Posterior cingulate gyrus (tissue), 11 donors: ENCODE data around the gene ABTB1.
"Not testable (repeated sequence)": the region's sequence is repeated elsewhere in the genome, so short reads cannot be mapped to it uniquely, and the experiment has no call there.

Source experiments
- DNase-seq, 10 donors: peaks; one replicate each; pipeline versions ENCODE4 v3.0.0 to v3.0.0-alpha.2; 2020 to 2021; ENCODE audit warnings: mixed read lengths in 3 of 10
- intact Hi-C: fragments of 100-400 bp; cut with DNase I; formaldehyde crosslinking; loops from one replicate; pipeline ENCODE4 v1.15.1; 2023

ABTB1 gene

DNA sequence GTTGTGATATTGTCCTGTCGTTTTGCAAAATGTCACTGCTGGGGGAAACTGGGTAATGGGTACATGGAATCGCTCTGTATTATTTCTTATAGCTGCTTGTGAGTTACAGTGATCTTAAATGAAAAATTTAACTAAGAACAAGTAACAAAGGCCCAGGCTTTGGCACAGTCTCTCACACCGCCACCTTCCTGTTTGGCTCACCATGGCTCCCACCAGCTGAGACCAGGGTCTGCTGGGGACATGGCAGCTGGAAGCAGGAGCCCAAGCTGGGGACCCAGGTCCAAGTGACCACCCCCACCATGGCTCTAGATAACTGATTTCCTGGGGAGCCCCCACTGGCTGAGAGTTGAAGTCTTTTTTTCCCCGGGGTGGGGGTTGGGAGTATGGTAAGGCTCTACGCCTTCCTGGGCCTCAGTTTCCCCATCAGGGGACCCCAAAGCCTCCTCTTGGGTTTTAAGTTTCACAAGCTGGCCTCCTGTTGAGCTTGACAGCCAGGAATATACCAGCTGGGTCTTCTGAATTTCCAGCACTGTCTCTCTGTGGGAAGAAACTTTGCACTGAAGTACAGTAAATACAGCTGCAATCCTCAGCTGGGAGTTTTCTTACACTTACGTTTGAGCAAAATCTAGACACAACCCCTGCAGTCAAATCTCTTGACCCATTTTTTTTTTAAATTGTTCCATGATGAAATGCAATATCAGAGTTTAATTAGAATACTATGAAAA, 26.1 kb downstream of the ABTB1 start:
- peak in 4 of 10 donors; percentile 17 to 66 (median 45) for DNase-seq

DNA sequence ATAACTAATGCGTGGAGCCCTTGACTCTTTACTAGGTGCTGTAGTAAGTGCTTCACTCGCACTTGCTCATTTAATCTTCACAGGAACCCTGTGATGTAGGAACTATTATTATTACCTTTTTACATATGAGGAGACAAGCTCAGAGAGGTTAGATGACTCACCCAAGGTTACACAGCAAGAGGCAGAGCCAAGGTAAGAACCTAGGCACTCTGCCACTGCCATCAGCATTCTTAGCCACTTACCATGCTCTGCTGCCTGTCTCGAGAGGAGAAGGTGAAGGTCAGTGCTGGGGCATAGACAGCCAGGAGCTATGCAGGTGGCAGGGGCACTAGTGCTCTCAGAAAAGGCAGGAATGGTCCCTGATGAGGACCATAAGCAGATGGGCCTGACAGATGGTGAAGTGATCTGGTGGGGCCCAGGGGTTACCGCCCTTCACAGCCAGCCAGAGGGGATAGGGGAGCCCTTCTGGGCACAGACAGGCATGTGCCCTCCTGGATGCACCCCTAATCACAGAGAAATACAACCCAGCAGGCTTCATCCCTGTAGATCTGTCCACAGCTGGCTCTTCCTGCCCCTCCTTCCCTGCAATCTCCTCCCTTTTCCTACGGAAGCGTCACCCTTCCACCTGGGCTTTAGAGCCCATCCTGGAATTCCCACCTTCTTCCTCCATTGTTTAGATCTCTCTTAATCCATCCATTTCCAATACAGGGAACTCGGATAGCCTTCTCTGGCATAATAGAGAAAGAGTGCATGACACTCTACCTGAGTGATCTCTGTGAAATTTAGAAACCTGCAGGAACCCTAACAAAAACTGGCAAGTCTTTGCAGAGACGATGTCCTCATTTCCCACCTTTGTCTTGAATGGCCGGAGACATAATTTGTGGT, 26.9 kb downstream of the ABTB1 start:
- intact Hi-C loops = loop anchor here (5.0 kb wide), 1 partner anchor 123 kb away; the partner anchor contains the start of gene MGLL
- peak in 2 of 10 donors; percentile 3 to 16 for DNase-seq

More for the DNA sequence above, 26.1 kb downstream of the ABTB1 start:
- intact Hi-C loops = loop anchor here (5.0 kb wide), 1 partner anchor 123 kb away; the partner anchor contains the start of gene MGLL

DNA sequence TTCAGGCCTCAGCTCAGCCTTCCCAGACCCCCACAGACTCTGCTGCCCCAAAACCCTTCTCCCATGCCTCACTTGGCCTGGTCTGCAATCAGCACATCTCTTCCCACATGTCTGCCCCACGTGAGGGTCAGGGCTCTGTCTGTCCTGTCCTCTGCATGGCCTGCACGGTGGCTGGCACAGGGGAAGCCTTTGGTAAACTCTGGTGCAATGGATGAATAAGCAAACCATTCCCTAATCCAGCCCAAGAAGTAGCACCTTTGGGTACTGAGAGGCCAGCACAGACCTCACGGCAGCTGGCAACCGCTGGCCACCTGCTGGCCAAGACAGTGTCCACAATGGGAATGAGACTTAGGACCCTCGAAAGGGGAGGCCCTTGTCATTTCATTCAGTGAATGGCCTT, 27.7 kb downstream of the ABTB1 start:
- intact Hi-C loops = no loop called here

DNA sequence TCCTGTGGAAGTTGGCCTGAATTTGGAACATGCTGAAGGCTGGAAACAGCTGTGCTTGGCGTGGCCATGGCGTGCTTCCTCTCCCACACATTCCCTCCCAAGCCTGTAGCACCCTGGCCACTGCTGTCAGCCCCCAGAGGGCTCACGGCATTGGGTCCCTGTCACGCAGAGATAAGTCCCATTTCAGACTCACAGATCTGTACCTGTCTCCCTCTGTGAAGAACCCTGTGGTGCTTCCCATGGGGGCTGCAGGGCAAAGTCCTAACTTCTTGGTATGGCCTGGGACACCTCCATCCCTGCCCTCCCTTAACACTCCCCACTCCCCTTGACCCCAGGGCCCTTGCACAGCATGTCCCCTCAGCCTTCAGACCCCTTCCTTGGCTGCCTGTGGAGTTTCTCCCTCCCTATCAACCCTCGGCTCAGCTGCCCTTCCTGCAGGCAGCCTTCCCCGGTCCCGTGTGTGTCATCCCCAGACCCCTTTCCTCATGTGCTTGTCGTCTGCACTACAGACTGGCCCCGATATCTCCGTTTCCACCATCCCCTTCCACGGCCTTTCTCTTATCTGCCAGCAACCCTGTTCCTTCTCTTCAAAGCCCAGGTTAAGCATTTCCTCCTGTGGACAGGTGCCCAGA, 28.6 kb downstream of the ABTB1 start:
- peak in 3 of 10 donors; percentile 59 to 72 (median 72) for DNase-seq
- intact Hi-C loops = no loop called here

More for the DNA sequence above, 27.7 kb downstream of the ABTB1 start:
- DNase-seq = peak in 3 of 10 donors; percentile 24 to 43 (median 31)

DNA sequence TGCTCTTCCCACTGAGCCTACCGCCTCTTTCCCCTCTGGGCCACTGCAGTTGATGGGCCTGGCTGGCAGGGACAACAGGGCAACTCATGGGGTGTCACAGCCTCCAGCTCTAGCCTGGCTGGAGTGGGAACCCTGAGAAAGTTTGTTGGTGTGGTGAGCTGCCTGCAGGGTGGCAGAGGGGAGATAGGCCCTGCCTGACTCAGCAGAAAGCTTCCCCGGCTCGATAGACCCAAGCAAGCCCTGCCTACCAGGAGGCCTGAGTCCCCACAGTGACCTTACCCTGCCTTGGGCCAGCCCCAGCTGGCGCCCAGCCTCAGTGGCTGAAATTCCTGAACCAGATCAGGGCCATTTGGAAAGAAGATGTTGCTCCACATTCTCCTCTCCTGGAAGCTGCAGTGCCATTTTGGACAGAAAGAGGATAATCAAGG, 29.4 kb downstream of the ABTB1 start:
- intact Hi-C loops = no loop called here

DNA sequence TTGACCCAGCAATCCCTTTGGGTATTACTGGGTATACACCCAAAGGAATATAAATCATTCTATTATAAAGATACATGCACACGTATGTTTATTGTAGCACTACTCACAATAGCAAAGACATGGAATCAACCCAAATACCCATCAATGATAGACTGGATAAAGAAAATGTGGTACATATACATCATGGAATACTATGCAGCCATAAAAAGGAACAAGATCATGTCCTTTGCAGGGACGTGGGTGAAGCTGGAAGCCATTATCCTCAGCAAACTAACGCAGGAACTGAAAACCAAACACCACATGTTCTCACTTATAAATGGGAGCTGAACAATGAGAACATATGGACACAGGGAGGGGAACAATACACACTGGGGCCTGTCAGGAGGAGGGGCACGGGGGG, 32.1 kb downstream of the ABTB1 start:
- intact Hi-C loops, DNase-seq: not testable (repeated sequence)

More for the DNA sequence above, 29.4 kb downstream of the ABTB1 start:
- DNase-seq = peak in 3 of 10 donors; percentile 43 to 62 (median 56)

DNA sequence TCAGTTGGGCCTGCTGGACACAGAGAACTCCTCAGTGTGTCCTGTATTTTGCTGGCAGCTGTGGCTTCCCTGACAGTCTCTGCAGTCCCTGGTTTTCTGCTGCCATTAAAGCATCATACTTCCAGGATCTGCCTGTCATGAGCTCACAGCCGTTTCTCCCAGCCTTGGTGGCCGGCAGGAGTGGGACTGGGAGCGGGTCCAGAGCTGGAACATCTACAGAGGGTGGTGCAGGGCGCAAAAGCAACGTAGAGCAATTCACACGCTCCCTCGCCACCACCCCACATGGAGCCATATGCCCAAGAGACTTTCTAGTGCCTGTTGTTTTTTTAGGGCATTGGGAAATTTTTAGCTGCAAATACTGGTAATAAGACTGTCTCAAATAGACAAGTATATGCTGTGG, 33.6 kb downstream of the ABTB1 start:
- peak in 4 of 10 donors; percentile 15 to 89 (median 82) for DNase-seq
- intact Hi-C loops = no loop called here

DNA sequence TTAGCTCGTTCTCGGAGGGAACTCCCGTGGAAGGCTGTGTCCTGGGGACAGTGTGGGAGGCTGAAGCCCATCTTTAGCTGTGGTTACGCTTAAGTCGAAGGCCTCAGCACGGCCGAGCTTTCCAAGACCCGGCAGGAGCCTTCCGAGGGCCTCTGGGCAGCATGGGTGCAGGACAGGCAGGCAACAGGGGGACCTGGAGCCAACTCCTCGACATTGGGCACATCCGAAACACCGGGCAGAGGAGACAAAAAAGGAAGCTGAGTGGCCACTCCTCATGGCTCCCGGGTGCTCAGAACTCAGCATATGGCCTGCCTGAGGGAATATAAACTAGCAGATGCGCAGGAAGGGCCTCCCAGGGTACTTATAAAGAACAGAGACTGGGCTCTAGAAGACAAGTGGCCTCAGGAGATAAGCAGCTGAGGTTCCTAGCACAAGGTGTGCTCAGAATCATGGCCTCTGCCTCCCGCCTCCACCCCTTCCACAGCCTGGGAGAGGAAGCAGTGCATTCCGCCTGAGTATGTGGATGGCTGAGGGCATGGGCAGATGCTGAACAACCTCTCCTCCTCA, 34.1 kb downstream of the ABTB1 start:
- intact Hi-C loops = no loop called here
- peak in 4 of 10 donors; percentile 11 to 65 (median 61) for DNase-seq

DNA sequence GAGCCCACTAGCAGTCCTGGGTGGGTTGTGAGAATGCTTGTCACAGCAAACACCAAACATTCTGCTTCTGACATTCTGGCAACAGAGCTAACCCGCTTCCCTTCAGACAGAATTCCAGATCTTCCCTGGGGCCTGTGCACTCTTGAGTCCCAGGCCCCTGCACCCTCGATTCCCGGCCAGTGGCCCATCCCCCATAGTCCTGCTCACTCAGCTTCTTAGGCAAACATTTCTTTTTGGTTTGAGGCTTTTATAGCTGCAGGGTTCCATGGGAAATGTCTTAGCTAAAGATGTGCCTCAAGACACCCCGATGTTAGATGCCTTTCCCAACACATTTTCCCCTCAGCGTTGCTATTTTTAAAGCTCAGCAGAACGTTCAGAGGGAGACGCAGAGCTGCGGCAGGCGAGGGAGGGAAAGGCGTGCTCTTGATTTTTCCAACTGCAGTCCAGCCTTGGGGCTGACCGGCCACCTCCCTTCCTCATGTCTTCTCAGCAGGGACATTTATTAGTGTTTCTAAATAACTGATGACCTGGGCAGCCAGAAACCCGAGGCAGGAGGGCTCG, 35.2 kb downstream of the ABTB1 start:
- DNase-seq = peak in 3 of 10 donors; percentile 15 to 89 (median 76)
- intact Hi-C loops = no loop called here

DNA sequence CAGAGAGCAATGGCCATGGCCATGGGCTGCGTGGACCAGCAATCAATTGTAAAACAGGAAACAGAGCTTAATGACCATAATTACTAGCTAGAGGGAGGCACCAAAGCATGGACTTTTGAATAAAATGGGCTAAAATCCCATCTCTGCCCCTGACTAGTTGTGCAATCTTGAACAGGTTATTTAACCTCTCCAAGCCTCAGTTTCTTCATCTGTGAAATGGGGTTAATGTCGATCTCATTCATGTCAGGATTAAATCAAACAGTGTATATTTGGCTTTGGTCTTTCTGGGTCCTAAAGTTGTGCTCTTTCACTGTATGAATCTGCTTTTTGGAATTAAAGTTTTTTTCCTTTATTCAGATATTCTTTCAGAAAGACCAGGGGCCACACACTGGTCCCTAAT, 36.1 kb downstream of the ABTB1 start:
- DNase-seq = no peak
- intact Hi-C loops = no loop called here

DNA sequence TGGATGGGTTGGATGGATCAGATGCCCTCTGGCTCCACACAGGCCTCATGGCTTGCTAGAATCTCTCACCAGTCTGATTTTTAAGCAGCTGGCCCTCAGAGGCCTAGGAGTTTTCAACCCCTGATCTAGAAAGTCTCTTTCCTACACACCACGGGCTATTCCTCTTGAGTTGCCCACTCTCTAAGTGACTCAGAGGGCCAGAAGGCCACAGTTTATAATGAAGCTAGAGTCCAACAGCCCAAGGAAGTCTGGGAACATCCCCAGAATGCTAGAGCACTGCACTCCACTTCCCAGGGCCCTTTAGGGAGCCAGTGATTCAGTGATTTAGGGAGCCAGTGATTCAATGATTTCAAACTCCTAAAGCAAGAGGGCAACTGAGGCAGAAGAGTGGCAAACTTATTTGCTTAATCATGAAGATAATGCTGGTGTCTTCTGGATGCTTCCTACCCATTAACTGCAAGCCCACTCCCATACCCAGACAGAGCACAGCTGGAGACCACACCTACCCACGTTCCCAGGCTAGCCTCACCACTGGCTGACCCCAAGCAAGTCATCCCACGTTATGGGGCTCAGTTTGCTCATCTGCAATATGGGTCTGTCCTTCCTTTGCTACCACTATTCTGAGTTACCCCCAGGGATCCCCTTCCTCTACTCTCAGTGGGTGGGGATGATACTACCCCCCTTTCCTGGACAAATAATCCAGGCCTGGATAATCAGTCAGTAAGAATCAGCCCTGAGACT, 36.7 kb downstream of the ABTB1 start:
- intact Hi-C loops = no loop called here
- peak in 1 of 10 donors; percentile 32 for DNase-seq

DNA sequence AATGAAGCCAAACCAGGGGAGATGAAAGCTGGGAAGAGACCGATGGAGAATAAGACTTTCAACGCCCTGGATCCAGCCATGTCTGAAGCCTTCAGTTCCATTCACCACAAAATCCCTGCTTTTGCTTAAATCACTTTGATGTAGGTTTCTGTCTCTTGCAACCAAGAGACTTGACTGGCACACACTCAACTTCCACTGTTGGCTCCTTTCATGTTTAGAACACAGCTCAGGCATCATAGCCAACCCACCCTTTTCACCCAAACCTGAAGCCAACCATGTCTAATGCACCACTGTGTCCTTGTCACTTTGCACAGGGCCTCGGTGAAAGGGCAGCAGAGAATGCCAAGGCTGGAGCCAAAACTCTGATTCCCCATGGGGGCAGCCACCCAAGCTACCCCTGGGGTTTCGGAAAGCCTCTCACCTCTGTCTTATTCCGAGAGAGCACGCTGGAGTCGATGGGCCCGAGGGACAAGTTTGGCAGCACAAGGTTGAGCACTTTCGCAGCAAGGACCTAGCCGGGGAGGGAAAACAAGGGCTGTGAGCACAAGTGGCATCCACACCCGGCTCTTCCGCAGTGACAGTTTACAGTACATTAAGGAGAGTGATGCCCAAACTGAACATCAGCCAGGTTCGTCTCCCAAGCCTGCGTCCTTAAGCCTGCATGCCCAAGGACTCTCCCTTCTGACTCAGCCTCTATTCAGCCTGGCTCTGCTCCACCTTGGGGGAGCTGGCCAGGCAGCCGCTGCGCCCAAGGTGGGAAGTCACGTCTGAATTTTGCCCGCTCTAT, 37.6 kb downstream of the ABTB1 start:
- intact Hi-C loops = no loop called here

DNA sequence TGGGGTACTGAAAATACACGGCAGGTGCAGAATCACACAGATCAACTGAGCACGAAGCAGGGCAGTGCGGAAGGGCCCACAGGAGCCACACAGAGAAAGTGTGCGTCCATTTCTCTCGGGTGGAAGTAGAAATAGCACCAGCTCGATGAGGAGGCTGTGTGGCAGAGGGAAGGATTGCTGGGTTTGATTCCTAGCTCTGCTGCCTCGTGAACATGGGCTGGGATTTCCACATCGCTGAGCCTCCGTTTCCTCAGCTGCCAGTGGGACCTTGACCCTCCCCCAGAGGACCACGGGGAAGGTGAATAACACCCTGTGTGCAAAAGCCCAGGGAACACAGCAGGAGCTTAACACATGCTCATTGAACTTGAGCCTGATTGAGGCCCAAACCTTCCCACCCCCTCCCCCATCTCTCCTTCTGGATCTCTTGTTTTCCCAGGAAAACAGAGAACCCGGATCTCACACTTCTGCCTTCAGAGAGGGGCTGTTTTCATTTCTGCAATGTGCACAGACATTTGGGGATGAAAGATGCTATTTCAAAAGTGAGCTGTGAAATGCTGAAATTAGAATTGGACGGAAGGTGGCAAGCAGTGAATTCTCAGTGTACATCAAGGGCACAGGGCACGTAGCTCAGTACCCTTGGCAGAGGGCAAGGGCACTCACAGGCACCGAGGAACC, 38.4 kb downstream of the ABTB1 start:
- DNase-seq = peak in 3 of 10 donors; percentile 11 to 70 (median 32)
- intact Hi-C loops = no loop called here

More for the DNA sequence above, 37.6 kb downstream of the ABTB1 start:
- DNase-seq = peak in 4 of 10 donors; percentile 8 to 81 (median 66)

DNA sequence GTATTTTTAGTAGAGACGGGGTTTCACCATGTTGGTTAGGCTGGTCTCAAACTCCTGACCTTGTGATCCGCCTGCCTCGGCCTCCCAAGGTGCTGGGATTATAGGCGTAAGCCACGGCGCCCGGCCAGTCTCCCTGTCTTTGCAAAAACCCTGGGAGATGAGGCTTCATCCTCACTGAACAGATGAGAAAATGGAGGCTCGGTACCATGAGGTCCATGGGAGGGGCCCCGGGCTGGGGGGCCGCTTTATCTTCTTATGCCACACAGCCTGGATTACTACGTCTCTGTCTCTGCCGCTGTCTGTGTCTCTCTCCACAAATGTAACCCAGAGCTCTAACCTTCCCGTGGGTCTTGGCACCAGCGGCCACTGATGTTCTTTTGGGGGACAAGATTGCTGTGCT, 39.1 kb downstream of the ABTB1 start:
- DNase-seq = peak in 3 of 10 donors; percentile 28 to 58 (median 56)
- intact Hi-C loops = no loop called here

DNA sequence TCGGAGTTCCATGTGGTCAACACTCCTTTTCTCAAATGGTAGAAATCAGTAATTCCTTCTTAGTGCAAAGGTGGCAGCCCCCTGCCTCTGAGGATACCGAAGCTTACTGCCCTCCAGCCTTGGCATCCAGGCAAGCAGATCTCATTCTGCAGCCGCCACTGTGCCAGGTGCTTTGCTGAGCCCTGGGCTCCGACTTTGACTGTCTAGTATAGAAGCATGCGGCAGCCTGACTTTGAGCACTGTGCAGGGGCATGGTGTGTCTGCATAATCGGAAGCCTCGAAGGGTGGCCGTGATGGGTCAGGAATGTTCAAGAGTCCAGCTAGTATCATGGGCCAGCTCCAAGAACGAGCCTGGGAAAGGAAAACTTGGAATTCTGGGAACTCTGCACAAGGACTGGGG, 39.7 kb downstream of the ABTB1 start:
- intact Hi-C loops = no loop called here
- peak in 3 of 10 donors; percentile 61 to 77 (median 67) for DNase-seq

DNA sequence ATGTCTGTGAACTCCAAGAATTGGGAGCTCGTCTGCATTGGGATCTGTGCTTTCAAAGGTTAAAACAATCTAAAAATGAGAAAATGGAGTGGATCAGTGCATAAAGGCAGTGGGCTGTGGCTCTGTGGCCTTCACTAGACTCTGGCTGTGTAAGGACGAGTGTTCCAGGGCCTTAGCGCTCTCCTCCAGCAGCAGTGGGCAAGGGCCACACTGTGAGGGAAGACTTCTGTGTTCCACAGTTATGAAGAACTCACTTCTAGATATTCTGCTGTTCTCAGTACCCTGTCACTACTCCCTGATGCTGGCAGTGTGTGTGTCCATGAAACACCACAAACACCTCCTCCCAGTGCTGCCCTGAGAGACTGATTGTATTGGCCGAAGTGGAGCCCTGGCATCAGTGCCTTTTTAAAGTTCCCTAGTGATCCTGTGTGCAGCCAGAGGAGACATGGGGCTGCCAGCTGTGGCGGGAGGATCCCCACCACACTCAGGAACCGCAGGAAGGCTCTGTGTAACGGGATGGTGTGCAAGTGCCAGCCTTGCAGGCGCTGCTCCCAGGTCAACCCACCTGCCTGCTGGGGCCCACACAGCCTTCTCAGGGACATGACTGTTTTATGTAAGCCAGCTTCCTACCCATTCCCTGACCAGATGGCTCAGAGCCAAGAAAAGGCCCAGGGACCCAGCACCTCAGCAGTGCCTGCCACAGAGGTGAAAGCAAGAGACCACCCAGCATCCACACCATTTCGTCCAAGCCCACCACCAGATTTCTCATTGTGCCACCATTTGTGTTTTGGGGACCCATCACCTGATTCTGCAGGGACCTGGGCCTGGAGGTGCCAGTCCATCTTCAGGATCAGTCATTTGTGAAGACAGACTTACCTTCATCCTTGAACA, 40.4 kb downstream of the ABTB1 start:
- intact Hi-C loops = no loop called here
- DNase-seq = peak in 3 of 10 donors; percentile 45 to 60 (median 58)

DNA sequence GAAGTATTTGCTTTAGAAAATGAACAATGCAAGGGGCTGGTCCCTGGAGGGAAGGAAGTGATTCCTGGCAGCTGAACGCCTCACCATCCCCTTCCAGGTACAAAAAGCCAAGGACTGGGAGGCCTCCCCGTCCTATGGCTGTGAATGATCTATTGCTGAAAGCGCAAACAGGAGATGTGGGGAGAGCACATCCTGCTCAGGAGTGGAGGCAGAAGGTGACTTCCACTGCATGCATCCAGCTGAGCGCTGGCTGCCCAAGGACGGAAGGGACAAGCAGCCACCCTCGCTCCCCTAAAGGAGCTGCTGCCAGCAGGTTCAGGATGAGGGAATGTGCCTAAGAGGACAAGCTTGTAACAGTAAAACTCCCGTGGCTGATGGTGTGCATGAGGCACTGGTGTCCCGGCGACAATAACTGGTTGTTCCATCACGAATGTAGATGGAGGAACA, 41.4 kb downstream of the ABTB1 start:
- intact Hi-C loops = no loop called here
- DNase-seq = peak in 3 of 10 donors; percentile 37 to 77 (median 62)
